CD4-positive, CD25-positive, alpha-beta regulatory T cell (primary cell): ENCODE results near the gene TBC1D19. TPM values are rescaled to one million over a fixed set of nuclear protein-coding genes. Genes with fewer than 3 reads are reported as not detected.
"Not testable (repeated sequence)": the region's sequence is repeated elsewhere in the genome, so short reads cannot be mapped to it uniquely, and the experiment has no call there.

Experiments used
- ATAC-seq, 2 donors: fragments of 150-1000 bp; cut with Tn5 transposase; one replicate each; pipeline ENCODE4 v1.10.0; 2021; ENCODE audit warnings: low read depth in 2 of 2, moderate number of reproducible peaks in 2 of 2, moderate library complexity in 1 of 2
- DNase-seq, 3 donors: peaks; one replicate each; pipeline versions ENCODE4 v3.0.0 to v3.0.0-alpha.2; 2012 to 2022; ENCODE audit warnings: mixed read lengths in 1 of 3
- H3K27ac ChIP-seq: one replicate; pipeline ENCODE4 v1.7.0; 2013; ENCODE audit warnings: mild to moderate bottlenecking, low read length; ENCODE audit not compliant: insufficient read depth, poor library complexity, severe bottlenecking
- H3K27me3 ChIP-seq: one replicate; pipeline ENCODE4 v1.7.0; 2013; ENCODE audit warnings: low read length; ENCODE audit not compliant: control insufficient read depth, insufficient read depth
- H3K36me3 ChIP-seq: one replicate; pipeline ENCODE4 v1.7.0; 2013; ENCODE audit warnings: mild to moderate bottlenecking, low read length, moderate library complexity; ENCODE audit not compliant: control insufficient read depth, insufficient read depth
- H3K4me1 ChIP-seq: 2 replicates; pipeline ENCODE4 v1.7.0; 2013; ENCODE audit warnings: mild to moderate bottlenecking, low read length; ENCODE audit not compliant: insufficient read depth, control insufficient read depth, poor library complexity, severe bottlenecking
- H3K4me3 ChIP-seq: one replicate; pipeline ENCODE4 v1.7.0; 2013; ENCODE audit warnings: low read depth, mild to moderate bottlenecking, low read length, moderate library complexity
- H3K9me3 ChIP-seq, 2 experiments: 1 replicate in 1 of 2; 2 replicates in 1 of 2; pipeline ENCODE4 v1.7.0; 2013; ENCODE audit warnings: low read length in 2 of 2, mild to moderate bottlenecking in 1 of 2, moderate library complexity in 1 of 2; ENCODE audit not compliant: control insufficient read depth in 2 of 2
- H3K27ac Mint-ChIP-seq, 3 donors: one replicate each; pipeline ENCODE4 v1.8.0; 2020 to 2022; ENCODE audit warnings: mild to moderate bottlenecking in 3 of 3, mixed read lengths in 3 of 3, moderate library complexity in 2 of 3
- H3K27me3 Mint-ChIP-seq: one replicate; pipeline ENCODE4 v1.8.0; 2022; ENCODE audit warnings: mild to moderate bottlenecking, mixed read lengths
- H3K36me3 Mint-ChIP-seq: one replicate; pipeline ENCODE4 v1.8.0; 2020; ENCODE audit warnings: mixed read lengths
- H3K4me1 Mint-ChIP-seq, 4 donors: one replicate each; pipeline ENCODE4 v1.8.0; 2020 to 2022; ENCODE audit warnings: mixed read lengths in 4 of 4, mild to moderate bottlenecking in 1 of 4
- H3K4me3 Mint-ChIP-seq, 4 donors: one replicate each; pipeline ENCODE4 v1.8.0; 2020 to 2022; ENCODE audit warnings: mild to moderate bottlenecking in 4 of 4, mixed read lengths in 4 of 4, moderate library complexity in 3 of 4
- H3K9me3 Mint-ChIP-seq, 7 donors: one replicate each; pipeline ENCODE4 v1.8.0; 2020 to 2022; ENCODE audit warnings: mixed read lengths in 7 of 7, mild to moderate bottlenecking in 3 of 7, moderate library complexity in 2 of 7
- polyA plus RNA-seq, 4 donors: library from polyadenylated mRNA; unstranded; fragments of 300-500 nt; fragmentation: Illumina TruSeq; gene quantifications; one replicate each; pipeline ENCODE4 v1.2.3, GENCODE V29; 2021
- total RNA-seq: library from RNA; stranded (reverse); gene quantifications from one replicate; pipeline ENCODE4 v1.2.3, GENCODE V29; 2022

Gene TBC1D19
- total and polyA plus RNA-seq, 5 donors from 2014 or later: 3.1 to 7.8 (median 5.1) TPM

GRCh38 chr4:26619784-26620183, 35.9 kb downstream of the TBC1D19 start:
- Histone ChIP-seq H3K9me3 (no peaks in the 10 kb centered on the region), H3K4me1 (no peaks in the 10 kb centered on the region), H3K4me3 (no peak overlapping the region), H3K27me3 (no peaks in the 10 kb centered on the region), H3K36me3 (peaks cover 4% of the 10 kb centered on the region), H3K27ac (no peak overlapping the region)
- H3K4me3 Mint-ChIP-seq: no peak overlapping the region
- peaks cover 0 to 6% (median 4%) of the 10 kb centered on the region in 4 donors for H3K4me1 Mint-ChIP-seq
- DNase-seq (no peak), ATAC-seq (no peak)
- H3K27ac Mint-ChIP-seq: no peak overlapping the region
- peaks cover 25% of the 10 kb centered on the region for H3K36me3 Mint-ChIP-seq
- H3K9me3 Mint-ChIP-seq: no peaks in the 10 kb centered on the region
- no peaks in the 10 kb centered on the region for H3K27me3 Mint-ChIP-seq

GRCh38 chr4:26621366-26621765, 37.5 kb downstream of the TBC1D19 start:
- Mint-ChIP-seq H3K4me3 (no peak overlapping the region), H3K36me3 (peaks cover 28% of the 10 kb centered on the region), H3K27me3 (no peaks in the 10 kb centered on the region), H3K27ac (no peak overlapping the region), H3K4me1 (peaks cover 0 to 6% (median 4%) of the 10 kb centered on the region in 4 donors), H3K9me3 (peaks cover 0 to under 1% (median 0%) of the 10 kb centered on the region in 7 donors)
- no peaks in the 10 kb centered on the region for H3K9me3 ChIP-seq
- H3K27me3 ChIP-seq: no peaks in the 10 kb centered on the region
- no peak overlapping the region for H3K4me3 ChIP-seq
- DNase-seq (no peak), ATAC-seq (no peak)
- H3K4me1 ChIP-seq: no peaks in the 10 kb centered on the region
- no peak overlapping the region for H3K27ac ChIP-seq
- peaks cover 4% of the 10 kb centered on the region for H3K36me3 ChIP-seq

GRCh38 chr4:26622913-26623312, 39.0 kb downstream of the TBC1D19 start:
- Mint-ChIP-seq H3K9me3 (peaks cover 0 to 3% (median 0%) of the 10 kb centered on the region in 7 donors), H3K27me3 (no peaks in the 10 kb centered on the region), H3K36me3 (peaks cover 29% of the 10 kb centered on the region), H3K4me3 (no peak overlapping the region), H3K4me1 (peaks cover 0 to 6% (median 4%) of the 10 kb centered on the region in 4 donors), H3K27ac (no peak overlapping the region)
- H3K4me3 ChIP-seq: no peak overlapping the region
- no peaks in the 10 kb centered on the region for H3K4me1 ChIP-seq
- H3K27me3 ChIP-seq: no peaks in the 10 kb centered on the region
- H3K36me3 ChIP-seq: peaks cover 4% of the 10 kb centered on the region
- no peak overlapping the region for H3K27ac ChIP-seq
- no peaks in the 10 kb centered on the region for H3K9me3 ChIP-seq
- DNase-seq: no peak
- no peak for ATAC-seq

DNA sequence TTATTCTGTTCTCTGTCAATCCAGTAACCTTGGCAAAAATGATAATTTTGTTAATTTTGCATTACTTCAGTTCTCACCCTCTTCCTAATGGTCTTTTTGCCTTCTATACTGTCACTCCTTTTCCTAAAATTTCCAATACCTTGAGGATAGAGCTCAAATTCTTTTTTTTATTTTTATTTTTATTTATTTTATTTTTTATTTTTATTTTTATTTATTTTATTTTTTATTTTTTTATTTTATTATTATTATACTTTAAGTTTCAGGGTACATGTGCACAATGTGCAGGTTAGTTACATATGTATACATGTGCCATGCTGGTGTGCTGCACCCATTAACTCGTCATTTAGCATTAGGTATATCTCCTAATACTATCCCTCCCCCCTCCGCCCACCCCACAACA, 42.8 kb downstream of the TBC1D19 start:
- not testable (repeated sequence) for H3K27ac Mint-ChIP-seq, H3K9me3 ChIP-seq, H3K36me3 ChIP-seq, H3K4me3 ChIP-seq, H3K27me3 ChIP-seq, H3K27ac ChIP-seq, H3K9me3 Mint-ChIP-seq, DNase-seq, H3K4me3 Mint-ChIP-seq, H3K4me1 ChIP-seq, H3K4me1 Mint-ChIP-seq, ATAC-seq, H3K27me3 Mint-ChIP-seq
- peaks cover 33% of the 10 kb centered on the region for H3K36me3 Mint-ChIP-seq

- Histone ChIP-seq H3K4me3 (no peak overlapping the region), H3K36me3 (no peaks in the 10 kb centered on the region), H3K4me1 (no peaks in the 10 kb centered on the region), H3K27ac (no peak overlapping the region), H3K27me3 (no peaks in the 10 kb centered on the region), H3K9me3 (no peaks in the 10 kb centered on the region)
- H3K27me3 Mint-ChIP-seq: no peaks in the 10 kb centered on the region
- peaks cover 0 to 2% (median 0%) of the 10 kb centered on the region in 7 donors for H3K9me3 Mint-ChIP-seq
- H3K27ac Mint-ChIP-seq: no peak overlapping the region
- H3K4me3 Mint-ChIP-seq: no peak overlapping the region
- H3K36me3 Mint-ChIP-seq: peaks cover 35% of the 10 kb centered on the region
- H3K4me1 Mint-ChIP-seq: peaks cover 0 to 4% (median 1%) of the 10 kb centered on the region in 4 donors
- ATAC-seq: no peak
- no peak for DNase-seq
These were observed 49.0 kb downstream of the TBC1D19 start for GRCh38 chr4:26632916-26633315.

- Histone ChIP-seq H3K36me3 (peaks cover 3% of the 10 kb centered on the region), H3K27ac (no peak overlapping the region), H3K27me3 (no peaks in the 10 kb centered on the region), H3K9me3 (no peaks in the 10 kb centered on the region), H3K4me3 (no peak overlapping the region), H3K4me1 (no peaks in the 10 kb centered on the region)
- Mint-ChIP-seq H3K9me3 (no peaks in the 10 kb centered on the region), H3K27ac (no peak overlapping the region), H3K27me3 (no peaks in the 10 kb centered on the region), H3K4me1 (peaks cover 0 to under 1% (median 0%) of the 10 kb centered on the region in 4 donors), H3K4me3 (no peak overlapping the region), H3K36me3 (peaks cover 36% of the 10 kb centered on the region)
- no peak for DNase-seq
- ATAC-seq: no peak
These were observed 50.4 kb downstream of the TBC1D19 start for GRCh38 chr4:26634237-26634636.

DNA sequence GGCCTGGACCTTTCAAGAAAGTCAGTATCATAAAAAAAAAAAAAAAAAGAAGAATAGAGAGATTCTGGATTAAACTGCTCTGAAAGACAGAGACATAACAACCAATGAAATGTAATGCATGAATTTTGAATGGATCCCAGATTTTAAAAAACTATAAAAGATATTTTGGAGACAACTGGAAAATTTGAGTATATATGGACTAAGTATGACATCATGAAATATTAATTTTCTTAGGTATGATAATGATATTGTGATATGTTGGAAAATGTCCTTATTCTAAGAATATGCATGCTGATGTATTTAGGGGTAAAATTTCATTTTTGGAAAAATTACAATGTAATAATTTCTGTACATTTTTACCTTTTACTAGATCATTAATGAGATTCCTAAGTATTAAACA, 52.6 kb downstream of the TBC1D19 start:
- Mint-ChIP-seq H3K9me3 (no peaks in the 10 kb centered on the region), H3K4me3 (no peak overlapping the region), H3K36me3 (peaks cover 33% of the 10 kb centered on the region), H3K27ac (no peak overlapping the region), H3K27me3 (no peaks in the 10 kb centered on the region), H3K4me1 (no peaks in the 10 kb centered on the region)
- ATAC-seq: no peak
- Histone ChIP-seq H3K4me3 (no peak overlapping the region), H3K27me3 (no peaks in the 10 kb centered on the region), H3K9me3 (no peaks in the 10 kb centered on the region), H3K36me3 (peaks cover 3% of the 10 kb centered on the region), H3K27ac (no peak overlapping the region), H3K4me1 (no peaks in the 10 kb centered on the region)
- no peak for DNase-seq

DNA sequence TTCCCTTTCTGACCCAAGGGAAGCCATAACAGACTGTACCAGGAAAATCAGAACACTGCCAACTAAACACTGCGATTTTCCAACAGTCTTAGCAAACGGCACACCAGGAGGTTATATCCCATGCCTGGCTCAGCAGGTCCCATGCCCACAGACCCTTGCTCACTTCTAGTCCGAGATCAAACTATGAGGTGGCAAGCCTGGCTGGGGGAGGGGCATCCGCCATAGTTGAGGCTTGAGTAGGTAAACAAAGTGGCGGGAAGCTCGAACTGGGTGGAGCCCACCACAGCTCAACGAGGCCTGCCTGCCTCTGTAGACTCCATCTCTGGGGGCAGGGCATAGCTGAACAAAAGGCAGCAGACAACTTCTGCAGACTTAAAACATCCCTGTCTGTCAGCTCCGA, 56.8 kb downstream of the TBC1D19 start:
- H3K27ac ChIP-seq, H3K36me3 ChIP-seq, DNase-seq, H3K4me3 Mint-ChIP-seq, H3K27me3 ChIP-seq, H3K4me1 ChIP-seq, H3K9me3 Mint-ChIP-seq, H3K27me3 Mint-ChIP-seq, ATAC-seq, H3K4me1 Mint-ChIP-seq, H3K9me3 ChIP-seq, H3K4me3 ChIP-seq, H3K27ac Mint-ChIP-seq: not testable (repeated sequence)
- H3K36me3 Mint-ChIP-seq: peaks cover 23% of the 10 kb centered on the region
